ENCODE data around the gene SYMPK. TPM values are rescaled to one million over a fixed set of nuclear protein-coding genes. Genes with fewer than 3 reads are reported as not detected.

Gene SYMPK
- total RNA-seq, 1 donor from 2014 or later: 93.0 TPM

DNA sequence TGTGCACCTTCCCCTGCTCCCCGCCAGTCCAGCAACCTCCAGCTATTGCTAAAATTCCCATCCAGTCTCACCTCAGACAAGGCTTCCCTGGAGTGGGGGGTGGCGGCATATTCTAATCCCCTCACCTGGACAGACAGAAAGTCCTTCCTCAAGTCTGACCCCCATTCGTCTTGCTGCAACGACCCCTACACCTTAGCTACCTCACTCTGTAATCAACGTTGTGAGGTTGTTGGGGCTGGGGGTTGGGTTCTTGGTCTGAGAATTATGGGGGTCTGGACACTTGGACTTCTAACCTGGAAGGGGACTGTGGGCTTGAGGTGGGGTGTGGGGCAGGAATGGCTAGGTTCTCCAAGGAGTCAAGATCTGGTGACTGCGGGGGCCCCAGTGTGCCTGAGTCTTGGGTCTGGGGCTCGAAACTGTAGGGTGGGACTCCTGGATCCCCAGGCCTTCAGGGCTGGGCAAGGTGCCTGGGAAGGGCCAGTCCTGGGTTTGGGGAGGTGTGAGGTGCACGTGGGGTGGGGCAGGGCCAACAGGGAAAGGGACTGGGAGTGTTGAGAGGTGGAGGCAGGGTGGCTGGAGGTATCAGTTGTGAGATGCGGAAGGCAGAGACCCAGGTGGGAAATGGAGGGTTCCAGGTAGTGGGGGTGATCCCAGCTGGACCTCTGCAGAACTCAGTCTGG lies 2.5 kb upstream of the SYMPK start:
- Mint-ChIP-seq H3K4me3 (peak overlapping the region; percentile 84), H3K36me3 (no peaks in the 10 kb centered on the region), H3K27me3 (peaks cover 54% of the 10 kb centered on the region), H3K9me3 (no peaks in the 10 kb centered on the region), H3K4me1 (ENCODE audit: unreplicated experiment) (peaks cover 8% of the 10 kb centered on the region), H3K27ac (no peak overlapping the region)
- DNase-seq (ENCODE audit: extremely low spot score, unreplicated experiment): no peak
- TF ChIP-seq CTCF (conservative IDR thresholded peaks at IDR 0.05): no peak

DNA sequence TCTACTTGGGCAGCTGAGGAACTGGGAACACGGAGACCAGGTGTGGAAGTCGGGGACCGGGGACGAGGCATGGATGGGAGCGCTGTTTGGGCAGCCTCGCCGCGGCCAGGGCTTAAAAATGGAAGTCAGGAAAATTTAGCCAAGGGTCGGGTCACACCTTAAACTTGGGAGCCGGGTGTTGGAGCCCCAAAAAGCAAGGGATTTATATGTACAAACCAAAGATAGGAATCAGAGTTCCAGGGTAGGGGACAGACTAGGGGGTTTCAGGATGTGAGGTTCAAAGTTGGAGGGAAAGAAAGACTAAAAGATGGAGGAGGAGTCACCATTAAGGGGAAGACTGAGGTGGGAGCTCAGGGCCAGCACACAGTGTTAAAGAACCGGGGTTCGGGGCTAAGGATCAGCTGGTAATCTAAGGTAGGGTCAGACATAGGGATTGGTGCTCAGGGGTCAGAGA lies 1.7 kb upstream of the SYMPK start:
- H3K27me3 Mint-ChIP-seq: peaks cover 54% of the 10 kb centered on the region
- TF ChIP-seq CTCF (conservative IDR thresholded peaks at IDR 0.05): no peak
- H3K36me3 Mint-ChIP-seq: no peaks in the 10 kb centered on the region
- no peak for DNase-seq (ENCODE audit: extremely low spot score, unreplicated experiment)
- peak overlapping the region; percentile 84 for H3K4me3 Mint-ChIP-seq
- peak overlapping the region; percentile 59 for H3K27ac Mint-ChIP-seq
- no peaks in the 10 kb centered on the region for H3K9me3 Mint-ChIP-seq
- peaks cover 8% of the 10 kb centered on the region for H3K4me1 Mint-ChIP-seq (ENCODE audit: unreplicated experiment)

- Mint-ChIP-seq H3K9me3 (no peaks in the 10 kb centered on the region), H3K4me1 (ENCODE audit: unreplicated experiment) (peaks cover 8% of the 10 kb centered on the region), H3K27ac (peak within 1 kb of the TSS; percentile 93), H3K36me3 (no peaks in the 10 kb centered on the region), H3K4me3 (peak within 1 kb of the TSS; percentile 97), H3K27me3 (peaks cover 54% of the 10 kb centered on the region)
- peak; percentile 73 for DNase-seq (ENCODE audit: extremely low spot score, unreplicated experiment)
- peak; percentile 70 for TF ChIP-seq CTCF (conservative IDR thresholded peaks at IDR 0.05)
Observed at GRCh38 chr19:45863840-45864628, 1.1 kb upstream of the SYMPK start, which contains the start of gene FOXA3. Gene FOXA3, plus strand, starts transcription at chr19:45864326. Its CDS starts 131 bp downstream, at chr19:45864457.

GRCh38 chr19:45863335-45863839 lies 440 bp upstream of the SYMPK start:
- H3K36me3 Mint-ChIP-seq: no peaks in the 10 kb centered on the region
- DNase-seq (ENCODE audit: extremely low spot score, unreplicated experiment): no peak
- peaks cover 54% of the 10 kb centered on the region for H3K27me3 Mint-ChIP-seq
- H3K4me3 Mint-ChIP-seq: peak overlapping the region; percentile 97
- H3K9me3 Mint-ChIP-seq: no peaks in the 10 kb centered on the region
- H3K4me1 Mint-ChIP-seq (ENCODE audit: unreplicated experiment): peaks cover 8% of the 10 kb centered on the region
- TF ChIP-seq CTCF (conservative IDR thresholded peaks at IDR 0.05): no peak
- peak overlapping the region; percentile 93 for H3K27ac Mint-ChIP-seq

DNA sequence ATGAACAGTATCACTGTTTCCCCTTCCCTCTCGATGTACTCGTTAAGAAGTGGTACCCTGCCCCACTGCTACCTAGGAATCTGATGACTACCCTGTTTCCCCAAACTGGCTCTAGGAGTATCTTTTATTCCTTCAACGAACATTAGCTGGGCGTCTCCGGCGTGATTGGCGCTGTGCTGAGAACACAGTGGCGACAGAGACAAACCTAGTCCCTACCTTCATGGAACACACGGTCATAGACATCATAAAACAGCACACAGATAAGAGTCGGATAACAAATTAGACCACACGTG lies 730 bp downstream of the SYMPK start:
- H3K27ac Mint-ChIP-seq: peak overlapping the region; percentile 93
- H3K9me3 Mint-ChIP-seq: no peaks in the 10 kb centered on the region

More for the DNA sequence above, 730 bp downstream of the SYMPK start:
- Mint-ChIP-seq H3K36me3 (no peaks in the 10 kb centered on the region), H3K4me3 (peak overlapping the region; percentile 97), H3K4me1 (ENCODE audit: unreplicated experiment) (peaks cover 8% of the 10 kb centered on the region), H3K27me3 (peaks cover 45% of the 10 kb centered on the region)
- no peak for TF ChIP-seq CTCF (conservative IDR thresholded peaks at IDR 0.05)
- no peak for DNase-seq (ENCODE audit: extremely low spot score, unreplicated experiment)

Measured in type B pancreatic cell (in vitro differentiated cells).